GM19240 (cell line): ENCODE results near the gene SKI.

Experiments used
- DNase-seq: peaks from one replicate; pipeline ENCODE4 v3.0.0; 2011; ENCODE audit warnings: low spot score; ENCODE audit not compliant: insufficient read length

SKI gene

DNA sequence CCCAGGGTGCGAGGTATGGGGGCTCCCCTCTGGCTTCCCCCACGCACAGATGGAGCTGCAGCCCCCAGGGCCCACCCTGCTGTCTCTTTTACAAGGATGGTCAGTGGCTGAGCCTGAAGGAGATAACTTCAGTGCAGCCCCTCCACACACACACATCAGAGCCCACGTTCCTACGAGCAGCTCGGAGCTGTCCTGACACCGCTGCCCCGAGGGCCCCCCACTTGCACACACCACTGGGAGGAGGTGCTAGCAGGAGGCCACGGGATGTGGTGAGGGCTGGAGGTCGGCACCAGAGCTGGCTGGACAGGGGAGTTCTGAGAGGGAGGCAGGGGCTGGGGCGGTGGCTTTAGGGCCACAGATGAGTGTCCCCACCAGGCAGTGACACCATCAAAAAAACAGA lies 109.4 kb downstream of the SKI start:
- DNase-seq, result no peak

DNA sequence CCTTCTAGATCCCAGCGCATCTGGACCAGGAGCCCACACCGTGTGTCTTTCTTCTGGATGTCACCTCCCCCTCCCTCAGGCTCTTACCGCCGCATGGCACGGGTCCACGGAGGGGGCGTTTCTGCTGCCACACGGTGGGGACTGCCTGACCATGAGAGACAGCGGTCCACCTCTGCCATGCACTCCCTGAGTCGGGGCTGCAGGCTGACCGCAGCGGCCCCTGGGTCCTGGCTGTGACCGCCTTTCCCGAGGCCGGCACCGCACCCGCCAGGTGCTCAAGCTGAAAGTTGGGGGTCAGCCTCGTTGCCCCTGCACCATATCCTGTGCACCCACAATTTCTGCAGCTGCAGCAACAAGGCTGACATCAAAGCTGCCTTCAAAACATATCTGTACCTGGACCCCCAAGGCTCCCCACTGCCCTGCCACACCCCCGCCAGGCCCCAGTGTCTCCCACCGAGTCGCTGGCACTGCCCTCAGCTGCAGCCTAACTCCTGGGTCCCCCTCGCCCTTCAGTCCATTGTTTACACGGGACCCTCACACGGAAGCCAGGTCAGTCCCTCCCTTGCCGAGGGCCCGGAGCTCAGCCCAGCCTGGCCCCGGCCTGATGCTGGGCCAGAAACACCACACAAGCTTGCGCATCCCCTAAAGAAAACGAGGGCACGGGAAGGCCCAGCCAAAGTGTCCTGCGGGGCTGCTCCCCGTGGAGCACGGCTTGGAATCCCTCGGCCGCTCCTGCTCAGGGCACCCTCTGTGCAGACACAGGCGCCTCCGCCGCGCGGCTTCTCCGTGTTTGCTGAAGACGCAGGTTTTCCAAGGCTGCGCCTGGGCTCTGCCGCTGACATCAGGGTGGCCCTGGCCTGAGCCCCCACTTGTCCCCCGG lies 111.3 kb downstream of the SKI start:
- DNase-seq, result no peak

GRCh38 chr1:2340086-2340917 lies 112.2 kb downstream of the SKI start:
- DNase-seq, result no peak

DNA sequence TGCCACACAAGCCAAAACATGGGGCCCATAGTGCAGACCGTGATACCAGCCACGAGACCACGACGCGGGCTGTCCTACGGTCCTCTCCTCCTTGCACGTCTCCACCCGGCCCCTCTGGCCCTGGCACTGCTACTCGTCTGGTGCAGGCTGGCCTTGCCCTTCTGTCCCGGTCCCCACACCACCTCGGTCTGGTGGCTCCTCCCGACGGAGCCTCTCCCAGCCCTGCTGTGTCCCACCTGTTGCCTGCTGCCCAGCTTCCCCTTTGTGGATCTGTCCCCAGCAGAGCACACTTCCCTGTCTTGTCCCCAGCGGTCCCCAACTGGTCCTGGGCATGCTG lies 112.8 kb downstream of the SKI start:
- DNase-seq, result no peak

DNA sequence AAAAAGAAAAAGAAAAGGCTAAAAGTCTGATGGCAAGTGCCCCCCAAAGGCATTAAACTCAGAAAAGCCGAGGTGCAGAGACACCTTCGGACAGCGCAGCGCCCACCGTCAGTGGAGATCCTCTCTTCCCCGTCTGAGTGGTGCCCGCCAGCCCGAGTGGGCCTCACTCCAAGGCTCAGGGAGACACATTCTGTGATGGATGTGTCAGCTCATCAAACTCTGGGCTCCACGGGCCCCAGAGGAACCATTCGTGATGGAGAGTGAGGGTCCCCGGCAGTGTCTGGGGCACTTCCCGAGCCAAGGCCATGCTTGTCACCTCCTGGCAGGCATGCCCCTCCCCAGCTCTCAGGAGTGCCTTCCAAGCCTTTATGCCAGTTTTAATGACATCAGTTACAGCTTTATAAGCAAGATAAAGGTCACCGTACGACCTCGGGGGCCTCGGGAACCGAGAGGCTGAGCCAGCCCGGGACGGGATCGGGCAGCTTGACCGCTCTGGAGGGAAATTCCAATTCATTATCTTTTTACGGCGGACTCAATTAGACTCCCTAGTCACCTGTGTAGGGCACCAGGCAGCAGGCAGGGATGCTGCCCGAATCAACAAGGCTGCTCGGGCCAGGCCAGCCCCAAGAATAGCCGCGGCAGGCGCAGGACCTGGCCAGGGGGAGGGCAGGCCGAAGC lies 113.7 kb downstream of the SKI start:
- no peak for DNase-seq

- DNase-seq, result no peak
Measured at GRCh38 chr1:2342384-2343022, 114.4 kb downstream of the SKI start.

DNA sequence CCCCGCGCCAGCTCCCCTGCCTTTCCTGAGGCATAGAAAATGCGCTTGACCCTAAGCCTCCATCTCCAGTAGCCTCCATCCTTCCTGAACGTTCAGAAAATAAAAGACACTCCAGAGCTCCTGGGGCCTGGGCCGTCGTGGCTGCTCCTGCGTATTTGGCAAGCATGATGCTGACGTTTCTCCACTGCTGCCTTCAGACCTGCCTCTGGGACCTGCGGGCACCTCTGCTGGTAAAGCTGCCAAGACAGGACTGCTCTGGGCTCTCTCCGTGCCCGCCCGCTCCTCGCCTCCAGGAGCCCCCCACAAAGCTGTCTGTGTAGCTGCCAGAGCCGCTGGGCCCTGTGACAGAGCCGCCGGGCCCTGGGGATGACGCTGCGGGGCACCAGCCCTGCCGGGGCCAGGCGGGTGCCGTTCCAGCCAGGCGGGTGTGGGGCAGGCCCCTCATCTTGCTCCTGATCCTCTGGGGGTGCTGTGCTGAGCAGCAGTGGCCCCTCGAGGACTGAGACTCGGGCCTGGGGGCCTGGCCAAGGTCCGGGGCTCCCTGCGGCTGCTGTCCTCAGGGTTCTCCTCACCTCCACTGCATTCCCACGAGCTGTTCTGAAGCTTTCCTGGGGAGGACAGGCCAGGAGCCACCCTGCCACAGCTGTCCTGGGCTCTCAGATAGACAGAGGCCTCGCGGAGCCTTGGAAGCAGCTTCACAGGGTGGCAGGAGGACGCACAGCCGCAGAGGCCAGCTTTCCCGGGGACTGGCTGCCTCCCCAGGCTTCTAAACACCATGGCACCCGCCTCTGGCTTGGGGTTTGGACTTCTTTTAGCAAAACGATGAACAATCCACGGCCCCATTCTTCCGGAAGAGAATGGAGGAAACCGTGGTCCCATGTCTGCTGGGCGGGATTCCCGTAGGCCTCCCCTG lies 115.2 kb downstream of the SKI start:
- no peak for DNase-seq

DNA sequence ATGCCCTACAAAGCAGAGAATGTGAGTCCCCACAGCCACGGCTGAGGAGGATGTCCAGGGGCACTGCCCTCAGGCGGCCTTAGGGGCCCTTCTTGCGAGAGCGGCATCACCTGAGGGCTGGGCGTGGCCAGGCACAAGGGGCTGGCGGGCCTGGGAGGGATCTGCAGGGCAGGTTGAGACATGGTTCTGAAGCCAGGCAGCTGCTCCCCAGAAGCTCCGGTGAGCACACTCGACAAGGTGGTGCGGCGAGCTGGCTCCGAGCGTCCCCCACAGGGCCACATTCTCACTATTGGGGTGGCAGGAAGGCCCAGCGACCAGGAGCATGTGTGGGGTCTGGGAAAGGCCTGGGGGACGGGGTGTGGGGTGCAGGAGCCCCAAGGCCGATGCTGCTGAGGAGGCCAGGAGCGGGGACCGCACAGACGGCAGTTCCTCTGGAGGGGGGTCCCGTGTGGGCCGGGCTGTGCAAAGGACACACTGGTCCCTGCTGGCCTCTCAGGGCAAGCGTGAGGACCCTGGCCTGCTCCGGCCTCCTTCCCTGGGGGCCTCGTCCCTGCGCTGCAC lies 116.1 kb downstream of the SKI start:
- DNase-seq, result no peak

DNA sequence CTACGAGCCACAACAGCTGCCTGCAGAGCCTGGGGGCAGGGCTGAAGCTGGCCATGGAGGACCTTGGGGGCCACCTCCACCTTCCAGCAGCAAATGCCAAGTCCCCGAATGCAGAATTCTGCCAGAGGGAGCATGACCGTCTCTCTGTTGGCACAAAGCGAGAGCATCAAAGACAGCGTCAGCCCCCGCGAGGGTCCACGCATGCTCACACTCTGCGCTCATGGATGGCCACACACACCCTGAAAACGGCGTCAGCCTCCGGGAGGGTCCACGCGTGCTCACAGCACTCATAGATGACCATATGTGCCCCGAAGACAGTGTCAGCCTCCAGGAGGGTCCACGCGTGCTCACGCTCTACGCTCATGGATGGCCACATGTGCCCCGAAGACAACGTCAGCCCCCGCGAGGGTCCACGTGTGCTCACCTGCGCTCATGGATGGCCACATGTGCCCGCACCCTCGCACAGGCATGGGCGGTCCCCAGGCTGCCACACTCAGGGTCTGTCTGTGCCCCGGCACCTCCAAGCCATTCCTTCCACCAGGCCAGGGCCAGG lies 116.7 kb downstream of the SKI start:
- DNase-seq, result no peak

GRCh38 chr1:2345297-2346075 lies 117.4 kb downstream of the SKI start:
- no peak for DNase-seq

DNA sequence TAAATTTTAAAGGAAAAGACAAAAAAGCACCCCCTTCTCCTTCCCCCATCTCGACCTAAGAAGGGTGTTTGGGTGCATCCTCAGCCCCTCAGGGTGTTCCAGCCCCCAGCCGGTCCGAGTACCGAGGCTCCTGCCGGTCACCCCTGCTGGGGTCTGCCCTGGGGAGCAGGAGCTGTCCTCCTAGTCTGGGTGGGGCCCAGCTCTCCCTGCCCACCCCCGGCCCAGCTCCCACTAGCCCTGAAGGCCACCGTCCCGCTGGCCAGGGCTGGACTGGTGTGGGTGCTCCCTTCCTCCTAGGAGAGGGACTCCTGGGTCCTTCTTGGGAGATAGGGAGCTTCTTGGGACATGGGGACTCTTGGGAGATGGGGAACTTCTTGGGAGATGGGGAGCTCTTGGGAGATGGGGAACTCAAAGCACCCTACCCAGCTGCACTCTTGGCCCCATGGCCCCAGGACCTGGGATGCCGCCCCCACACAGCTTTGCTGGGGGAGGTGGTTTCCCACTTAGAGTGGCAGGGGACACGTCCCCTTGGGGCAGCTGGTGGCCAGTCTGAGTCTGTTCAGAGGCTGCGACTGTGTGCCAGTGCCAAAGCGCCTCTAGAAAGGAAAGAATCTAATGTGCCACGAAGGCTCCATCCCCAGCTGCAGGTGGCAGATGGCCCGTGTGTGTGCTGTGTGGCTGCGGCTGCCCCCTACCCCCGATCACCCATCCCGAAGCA lies 118.7 kb downstream of the SKI start:
- no peak for DNase-seq

DNA sequence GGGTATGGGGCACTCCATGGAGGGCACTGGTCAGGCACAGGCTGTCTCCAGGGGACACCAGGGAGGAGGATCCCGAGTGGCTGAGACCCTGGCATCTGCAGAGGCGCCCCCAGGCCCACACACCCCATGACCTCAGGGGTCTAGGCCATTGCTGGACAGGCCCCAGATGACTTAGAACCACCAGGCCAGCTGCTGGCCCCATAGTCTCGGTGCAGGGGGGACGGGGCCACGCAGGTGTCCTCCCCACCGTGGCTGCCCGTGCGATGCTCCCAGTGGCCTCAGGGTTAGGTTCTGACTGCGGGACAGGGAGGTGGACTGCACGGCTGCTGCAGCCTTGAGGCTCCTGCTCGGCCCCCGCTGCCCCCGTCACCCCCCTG lies 119.3 kb downstream of the SKI start:
- no peak for DNase-seq

GRCh38 chr1:2347896-2348295 lies 119.8 kb downstream of the SKI start:
- no peak for DNase-seq

DNA sequence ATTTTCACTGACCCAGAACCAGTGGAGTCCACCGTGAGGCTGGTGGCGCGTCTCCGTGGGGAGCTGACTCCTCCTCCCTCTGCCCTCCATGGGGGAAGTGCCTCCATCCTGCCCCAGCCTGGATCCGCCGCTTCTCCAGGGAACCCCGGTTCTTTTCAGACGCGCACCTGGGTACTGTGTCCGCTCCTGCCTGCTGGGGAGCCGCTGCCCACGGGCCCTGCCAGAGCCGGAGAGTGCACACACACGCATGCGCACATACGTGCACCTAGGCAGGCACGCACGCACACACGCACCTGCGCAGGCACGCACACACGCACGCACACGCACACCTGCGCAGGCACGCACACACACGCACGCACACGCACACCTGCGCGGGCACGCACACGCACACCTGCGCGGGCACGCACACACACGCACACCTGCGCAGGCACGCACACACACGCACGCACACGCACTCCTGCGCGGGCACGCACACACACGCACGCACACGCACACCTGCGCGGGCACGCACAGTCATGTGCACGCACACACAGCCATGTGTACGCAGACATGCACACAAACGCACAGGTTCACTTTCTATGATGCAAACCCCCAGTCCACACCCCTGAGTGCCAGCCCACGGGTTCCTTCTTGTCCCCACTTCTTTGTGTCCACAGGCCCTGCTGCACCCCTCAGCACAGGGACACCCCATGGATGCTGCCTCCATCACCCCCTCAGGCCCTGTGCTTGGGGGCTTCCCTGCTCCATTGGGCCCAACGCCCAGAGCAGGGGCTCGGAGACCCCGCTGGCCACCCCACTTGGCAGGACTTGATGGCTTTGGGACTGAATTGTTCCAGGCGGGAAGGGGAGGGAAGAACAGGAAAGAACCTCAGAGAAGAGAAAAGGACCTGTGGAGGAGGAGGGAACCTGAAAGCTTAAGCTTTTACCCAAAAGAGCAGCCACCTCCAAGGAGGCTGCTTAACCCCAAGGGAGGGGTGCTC lies 120.5 kb downstream of the SKI start:
- DNase-seq, result no peak

GRCh38 chr1:2349806-2350205 lies 121.7 kb downstream of the SKI start:
- DNase-seq, result no peak

DNA sequence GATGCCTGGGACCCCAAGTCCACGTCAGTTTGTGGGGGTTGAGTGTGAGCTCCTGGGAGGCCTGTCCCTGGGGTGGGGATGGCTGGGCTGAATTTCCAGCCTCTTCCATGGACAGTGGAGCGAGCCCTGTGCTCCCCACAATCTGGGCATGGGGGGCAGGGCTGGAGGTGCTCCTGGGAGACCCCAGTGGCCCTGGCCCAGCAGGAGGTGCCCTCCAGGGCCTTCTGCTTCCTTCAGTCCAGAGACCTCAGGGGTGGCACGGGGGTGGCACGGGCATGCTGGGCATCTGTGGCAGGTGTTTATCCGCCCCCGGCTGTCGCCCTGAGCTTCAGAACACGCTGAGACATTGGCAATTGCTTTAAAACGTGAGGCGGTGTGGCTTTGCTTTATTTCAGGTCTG lies 122.4 kb downstream of the SKI start:
- no peak for DNase-seq

DNA sequence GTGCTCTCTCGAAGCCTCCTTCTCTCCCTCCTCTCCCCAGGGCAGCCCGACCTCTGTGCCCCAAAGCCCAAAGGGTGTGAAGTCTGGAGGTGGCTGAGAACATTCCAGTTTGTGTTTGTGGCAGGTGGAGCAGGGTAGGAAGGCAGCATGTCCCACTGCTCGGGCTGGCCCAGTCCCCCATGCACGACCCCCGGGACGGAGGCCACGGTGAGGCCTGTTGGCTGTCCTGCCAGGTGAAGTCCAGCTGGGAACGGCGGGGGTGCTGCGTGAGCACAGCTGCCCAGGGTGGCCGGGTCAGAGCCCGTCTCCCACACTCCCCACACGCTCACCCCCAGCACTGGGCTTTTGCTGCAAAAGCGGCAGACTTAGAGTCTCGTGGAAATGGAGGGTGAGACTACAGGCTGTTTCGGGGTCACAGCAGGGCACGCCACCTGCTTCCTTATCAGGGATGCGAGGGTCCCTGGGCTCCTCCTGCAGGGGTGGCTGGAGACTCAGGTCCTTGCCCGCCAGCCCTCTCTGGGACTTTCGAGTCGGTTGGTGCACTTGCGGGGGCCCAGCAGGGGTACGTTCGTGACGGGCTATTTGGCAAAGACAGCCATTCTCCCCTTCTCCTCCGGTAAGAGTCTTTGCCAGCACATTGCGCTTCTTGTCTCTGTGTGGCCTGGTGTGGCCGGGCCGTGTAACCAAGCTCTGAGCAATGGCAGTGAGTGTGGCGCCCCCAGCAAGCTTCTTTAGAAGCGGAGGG lies 123.0 kb downstream of the SKI start:
- no peak for DNase-seq
